PFSK-1 (cell line): Measurements from ENCODE around the gene KAZN.

Experiments
- FOXP2 ChIP-seq: optimal IDR thresholded peaks from 2 replicates; pipeline ENCODE3; 2011; ENCODE audit warnings: borderline replicate concordance, control low read depth, inconsistent platforms; ENCODE audit not compliant: insufficient read depth; ENCODE audit errors: extremely low read length, extremely low read depth
- POLR2AphosphoS5 ChIP-seq: IDR thresholded peaks from 2 replicates; pipeline ENCODE4 v1.6.1; 2012; ENCODE audit warnings: low read depth, mild to moderate bottlenecking, control low read depth, low read length, moderate library complexity
- SIN3A ChIP-seq: IDR thresholded peaks from 2 replicates; pipeline ENCODE4 v1.6.1; 2012; ENCODE audit warnings: mild to moderate bottlenecking, low read length, moderate library complexity, borderline replicate concordance; ENCODE audit not compliant: insufficient read depth
- TAF1 ChIP-seq: IDR thresholded peaks from 2 replicates; pipeline ENCODE4 v1.6.1; 2012; ENCODE audit warnings: low read length, control low read depth, borderline replicate concordance; ENCODE audit not compliant: insufficient read depth
- TF ChIP-seq, protein P1 (sequence below), 2 experiments: IDR thresholded peaks; 2 replicates each; pipeline versions ENCODE4 v1.6.1 to v1.8.0; 2011 to 2012; ENCODE audit warnings: low read depth in 2 of 2, low read length in 2 of 2, control low read depth in 1 of 2, inconsistent platforms in 1 of 2, mild to moderate bottlenecking in 1 of 2, moderate library complexity in 1 of 2; ENCODE audit not compliant: insufficient read depth in 1 of 2

KAZN gene

DNA sequence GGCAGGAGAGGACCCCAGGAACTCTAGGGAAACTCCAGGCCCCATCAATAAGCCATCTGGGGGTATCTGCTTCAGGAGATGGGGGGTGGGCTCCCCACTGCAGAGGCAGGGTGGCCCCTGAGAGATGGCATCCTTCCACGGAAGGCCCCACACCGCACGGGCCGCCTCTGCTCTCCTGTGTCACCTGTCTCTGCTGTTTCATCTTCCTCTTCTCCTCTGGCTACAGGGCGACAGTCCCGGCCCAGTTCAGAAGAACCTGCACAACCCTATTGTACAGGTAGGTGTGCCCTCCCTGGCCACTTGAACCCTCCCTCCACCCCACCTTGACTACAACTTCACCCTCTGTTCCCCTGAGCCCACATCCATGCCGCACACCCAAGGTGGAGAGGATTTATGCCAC is 464.9 kb downstream of the KAZN start:
- no peak for TF ChIP-seq SIN3A
- no peak for TF ChIP-seq FOXP2
- no peak for TF ChIP-seq TAF1
- no peak for TF ChIP-seq POLR2AphosphoS5

DNA sequence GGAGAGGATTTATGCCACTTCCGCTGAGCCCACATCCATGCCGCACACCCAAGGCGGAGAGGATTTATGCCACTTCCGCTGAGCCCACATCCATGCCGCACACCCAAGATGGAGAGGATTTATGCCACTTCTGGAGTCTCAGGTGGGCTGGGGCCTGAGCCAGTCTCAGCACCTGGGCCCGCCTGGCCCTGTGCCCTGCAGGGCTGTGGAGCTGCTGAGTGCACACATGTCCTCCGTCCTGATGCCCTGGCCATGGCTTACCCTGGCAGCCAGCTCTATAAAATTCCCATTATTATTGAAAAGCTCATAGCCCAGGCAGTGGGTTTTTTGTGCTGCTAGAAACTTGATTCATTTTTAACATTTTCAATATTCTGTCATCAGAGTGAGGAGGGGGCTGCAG is 465.3 kb downstream of the KAZN start:
- TF ChIP-seq FOXP2 (no peak), TAF1 (no peak)

DNA sequence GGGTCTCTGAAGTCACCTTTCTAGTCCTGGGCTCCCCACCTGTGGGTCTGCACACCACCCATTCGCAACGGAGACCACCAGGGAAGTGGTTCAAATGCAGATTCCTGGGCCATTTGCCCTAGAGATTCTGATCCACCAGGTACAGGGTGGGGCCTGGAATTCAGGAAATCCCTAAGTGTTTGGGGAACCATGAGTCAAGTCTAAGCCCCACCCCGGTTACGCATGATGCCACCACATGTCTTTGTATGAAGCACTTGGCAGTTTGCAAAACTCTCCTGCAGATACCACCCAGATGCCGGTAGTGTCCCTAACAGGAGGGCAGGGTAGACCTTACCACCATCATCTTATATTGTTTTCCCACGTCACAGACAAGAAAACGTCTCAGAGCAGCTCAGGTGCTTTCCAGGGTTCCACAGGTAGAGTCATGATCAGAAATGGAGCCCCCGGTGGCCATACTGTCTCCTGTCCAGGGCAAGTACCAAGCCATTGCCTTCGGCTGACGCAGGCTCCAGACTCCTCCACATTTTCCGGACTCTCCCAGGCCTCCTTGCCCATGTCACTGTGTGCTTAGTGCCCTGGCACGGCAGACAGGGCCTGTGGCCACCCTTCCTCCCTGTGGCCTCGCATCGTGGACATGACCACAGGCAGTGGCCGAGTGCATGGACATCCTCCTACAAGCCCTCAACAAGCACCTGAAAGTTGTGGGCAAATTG is 465.9 kb downstream of the KAZN start:
- TF ChIP-seq TAF1 (no peak), POLR2AphosphoS5 (no peak), SIN3A (no peak), FOXP2 (no peak)
- TF ChIP-seq, protein P1, sequence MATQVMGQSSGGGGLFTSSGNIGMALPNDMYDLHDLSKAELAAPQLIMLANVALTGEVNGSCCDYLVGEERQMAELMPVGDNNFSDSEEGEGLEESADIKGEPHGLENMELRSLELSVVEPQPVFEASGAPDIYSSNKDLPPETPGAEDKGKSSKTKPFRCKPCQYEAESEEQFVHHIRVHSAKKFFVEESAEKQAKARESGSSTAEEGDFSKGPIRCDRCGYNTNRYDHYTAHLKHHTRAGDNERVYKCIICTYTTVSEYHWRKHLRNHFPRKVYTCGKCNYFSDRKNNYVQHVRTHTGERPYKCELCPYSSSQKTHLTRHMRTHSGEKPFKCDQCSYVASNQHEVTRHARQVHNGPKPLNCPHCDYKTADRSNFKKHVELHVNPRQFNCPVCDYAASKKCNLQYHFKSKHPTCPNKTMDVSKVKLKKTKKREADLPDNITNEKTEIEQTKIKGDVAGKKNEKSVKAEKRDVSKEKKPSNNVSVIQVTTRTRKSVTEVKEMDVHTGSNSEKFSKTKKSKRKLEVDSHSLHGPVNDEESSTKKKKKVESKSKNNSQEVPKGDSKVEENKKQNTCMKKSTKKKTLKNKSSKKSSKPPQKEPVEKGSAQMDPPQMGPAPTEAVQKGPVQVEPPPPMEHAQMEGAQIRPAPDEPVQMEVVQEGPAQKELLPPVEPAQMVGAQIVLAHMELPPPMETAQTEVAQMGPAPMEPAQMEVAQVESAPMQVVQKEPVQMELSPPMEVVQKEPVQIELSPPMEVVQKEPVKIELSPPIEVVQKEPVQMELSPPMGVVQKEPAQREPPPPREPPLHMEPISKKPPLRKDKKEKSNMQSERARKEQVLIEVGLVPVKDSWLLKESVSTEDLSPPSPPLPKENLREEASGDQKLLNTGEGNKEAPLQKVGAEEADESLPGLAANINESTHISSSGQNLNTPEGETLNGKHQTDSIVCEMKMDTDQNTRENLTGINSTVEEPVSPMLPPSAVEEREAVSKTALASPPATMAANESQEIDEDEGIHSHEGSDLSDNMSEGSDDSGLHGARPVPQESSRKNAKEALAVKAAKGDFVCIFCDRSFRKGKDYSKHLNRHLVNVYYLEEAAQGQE (IDR thresholded peaks at IDR 0.05; ENCODE audit: insufficient read depth in 1 of 2, low read depth in 2 of 2, low read length in 2 of 2) = no peak

DNA sequence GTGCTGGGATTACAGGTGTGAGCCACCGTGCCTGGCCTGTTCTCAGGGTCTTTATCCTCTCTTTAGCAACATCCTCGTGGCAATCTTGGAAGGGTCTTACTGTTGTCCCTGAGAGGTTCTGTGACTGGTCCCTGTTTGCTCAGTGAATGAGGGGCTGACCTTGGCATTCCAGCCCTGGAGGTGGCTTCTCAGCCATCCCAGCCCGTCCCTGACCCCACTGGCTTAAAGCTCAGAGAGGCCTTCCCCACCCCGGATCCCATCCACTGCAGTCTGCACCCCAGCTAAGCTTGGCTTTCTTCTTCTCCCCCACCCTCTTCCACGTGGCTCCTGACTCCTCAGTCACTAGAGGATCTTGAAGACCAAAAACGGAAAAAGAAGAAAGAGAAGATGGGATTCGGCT is 466.8 kb downstream of the KAZN start:
- TF ChIP-seq, protein P1 (IDR thresholded peaks at IDR 0.05; ENCODE audit: insufficient read depth in 1 of 2, low read depth in 2 of 2, low read length in 2 of 2) = no peak
- TF ChIP-seq SIN3A (no peak), FOXP2 (no peak), POLR2AphosphoS5 (no peak), TAF1 (no peak)

DNA sequence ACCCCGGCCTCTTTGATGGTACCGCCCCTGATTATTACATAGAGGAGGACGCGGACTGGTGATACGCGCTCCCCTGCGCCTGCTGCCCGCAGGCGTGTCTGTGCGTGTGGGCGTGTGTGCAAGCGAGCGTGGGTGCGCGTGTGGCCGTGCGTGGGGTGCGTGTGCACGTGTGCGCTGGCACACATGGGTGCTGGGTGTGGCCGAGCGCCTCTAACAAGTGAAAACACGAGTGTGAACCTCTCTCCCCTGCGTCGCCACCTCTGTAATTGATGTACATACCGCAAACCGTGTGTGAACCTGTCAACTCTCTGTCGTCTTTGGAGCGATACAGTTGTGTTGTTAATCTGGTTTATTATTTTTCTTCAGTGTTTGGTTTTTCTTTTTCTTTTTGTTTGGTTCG is 467.3 kb downstream of the KAZN start:
- TF ChIP-seq, protein P1 (IDR thresholded peaks at IDR 0.05; ENCODE audit: insufficient read depth in 1 of 2, low read depth in 2 of 2, low read length in 2 of 2) = no peak
- TF ChIP-seq SIN3A (no peak), TAF1 (no peak), POLR2AphosphoS5 (no peak), FOXP2 (no peak)

DNA sequence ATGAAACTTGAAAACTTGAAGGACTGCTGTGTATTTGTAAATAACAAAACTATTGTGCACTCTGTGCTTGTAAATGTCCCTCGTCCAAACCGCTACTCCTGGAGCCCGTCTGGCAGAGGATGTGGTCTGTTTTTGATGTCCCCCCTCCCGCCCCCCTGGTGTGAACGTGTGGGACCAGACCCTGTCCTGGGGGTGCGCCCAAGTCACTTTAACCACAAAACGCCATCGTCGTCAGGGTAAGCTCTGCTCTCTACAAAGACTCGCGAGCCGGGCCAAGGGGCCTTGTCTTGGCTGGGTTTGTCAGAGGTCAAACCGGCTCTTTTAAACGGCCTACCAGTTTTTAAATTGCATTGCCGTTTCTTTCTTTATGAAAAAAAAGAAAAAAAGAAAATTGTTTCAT is 467.7 kb downstream of the KAZN start:
- TF ChIP-seq POLR2AphosphoS5 (no peak), SIN3A (no peak), TAF1 (no peak), FOXP2 (no peak)
- TF ChIP-seq, protein P1 (IDR thresholded peaks at IDR 0.05; ENCODE audit: insufficient read depth in 1 of 2, low read depth in 2 of 2, low read length in 2 of 2) = no peak
